HG03571 (cell line): ENCODE measurements around the gene ZNF581.

ENCODE experiments used
- ATAC-seq: cut with Tn5 transposase; IDR thresholded peaks from one replicate; pipeline ENCODE4 v1.9.1; 2021; ENCODE audit not compliant: unreplicated experiment

Gene ZNF581

DNA sequence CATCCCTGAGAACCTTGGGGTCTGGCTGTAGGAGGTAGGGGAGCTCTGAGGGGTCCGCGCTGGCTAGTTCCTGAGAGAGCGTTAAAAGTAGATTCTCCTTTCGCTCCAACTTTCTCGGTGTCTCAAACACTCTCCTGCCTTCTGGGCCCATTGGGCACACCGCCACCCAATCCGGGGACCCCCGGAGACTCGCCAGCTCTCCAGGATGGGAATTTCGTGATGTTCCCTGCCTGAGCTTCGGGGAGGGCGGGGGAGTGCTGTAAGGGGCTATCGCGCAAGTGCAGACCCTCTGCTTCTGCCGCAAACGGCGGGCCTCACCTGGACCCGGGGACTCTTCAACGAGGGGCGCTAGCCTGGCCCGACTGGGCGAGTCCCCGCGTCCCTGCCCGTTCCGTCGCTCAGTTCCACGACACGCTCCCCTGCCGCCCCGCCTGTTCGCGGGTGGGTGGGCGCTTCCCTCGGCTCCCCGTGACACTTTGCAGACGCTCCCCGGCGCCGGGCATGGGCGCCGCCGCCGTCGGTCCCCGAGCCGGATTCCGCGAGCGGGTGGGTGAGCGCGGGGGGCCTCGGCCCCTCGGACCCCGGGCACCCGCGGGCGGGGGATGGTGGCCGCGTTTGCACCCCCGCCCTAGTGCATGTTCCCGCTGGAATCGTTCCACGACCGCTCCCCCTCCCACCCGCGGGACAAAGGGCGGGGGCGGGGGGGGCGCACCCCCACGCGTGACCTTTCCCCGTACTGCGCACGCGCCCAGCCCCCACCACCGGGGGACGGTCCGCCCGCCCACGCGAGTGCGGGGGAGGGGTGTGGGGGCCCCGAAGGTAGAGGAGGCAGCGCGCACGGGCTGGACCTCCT is 4.5 kb downstream of the ZNF581 start, which contains the start of gene CCDC106:
Gene CCDC106 (plus strand): TSS at position 481 of the 853 bp plus-strand sequence. CDS start 835 bp downstream, outside the sequence.
- no peak for ATAC-seq

DNA sequence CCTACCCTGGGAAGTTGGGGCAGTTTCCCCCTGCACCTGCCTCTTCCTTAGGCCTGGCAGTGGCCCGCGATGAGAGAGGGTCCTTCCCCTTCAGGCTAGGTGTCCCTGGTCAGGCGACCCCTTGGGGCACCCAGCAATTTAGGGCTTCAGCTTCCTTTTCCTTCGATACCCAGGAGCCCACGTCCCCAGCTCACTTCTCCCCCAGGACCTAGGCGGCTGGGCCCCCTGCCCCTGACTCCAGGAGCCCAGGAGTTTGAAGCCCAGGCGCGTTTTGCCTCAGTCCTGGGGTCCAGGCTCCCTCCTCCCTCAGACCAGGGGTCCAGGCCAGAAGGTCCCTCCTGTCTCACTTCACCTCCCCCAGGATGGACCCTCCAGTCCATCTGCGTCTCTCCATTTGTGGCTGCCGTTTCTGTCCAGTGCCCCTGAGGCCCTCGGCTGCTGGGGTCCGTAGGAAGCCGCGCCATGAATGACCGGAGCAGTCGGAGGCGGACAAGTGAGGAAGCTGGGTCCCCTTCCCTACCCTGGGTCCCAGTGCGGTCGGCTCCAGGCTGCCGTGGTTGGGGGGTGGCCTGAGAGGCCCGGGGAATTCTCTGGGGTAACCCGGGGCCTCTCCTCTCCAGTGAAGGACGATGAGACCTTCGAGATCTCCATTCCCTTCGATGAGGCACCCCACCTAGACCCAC is 5.3 kb downstream of the ZNF581 start:
- ATAC-seq: no peak

DNA sequence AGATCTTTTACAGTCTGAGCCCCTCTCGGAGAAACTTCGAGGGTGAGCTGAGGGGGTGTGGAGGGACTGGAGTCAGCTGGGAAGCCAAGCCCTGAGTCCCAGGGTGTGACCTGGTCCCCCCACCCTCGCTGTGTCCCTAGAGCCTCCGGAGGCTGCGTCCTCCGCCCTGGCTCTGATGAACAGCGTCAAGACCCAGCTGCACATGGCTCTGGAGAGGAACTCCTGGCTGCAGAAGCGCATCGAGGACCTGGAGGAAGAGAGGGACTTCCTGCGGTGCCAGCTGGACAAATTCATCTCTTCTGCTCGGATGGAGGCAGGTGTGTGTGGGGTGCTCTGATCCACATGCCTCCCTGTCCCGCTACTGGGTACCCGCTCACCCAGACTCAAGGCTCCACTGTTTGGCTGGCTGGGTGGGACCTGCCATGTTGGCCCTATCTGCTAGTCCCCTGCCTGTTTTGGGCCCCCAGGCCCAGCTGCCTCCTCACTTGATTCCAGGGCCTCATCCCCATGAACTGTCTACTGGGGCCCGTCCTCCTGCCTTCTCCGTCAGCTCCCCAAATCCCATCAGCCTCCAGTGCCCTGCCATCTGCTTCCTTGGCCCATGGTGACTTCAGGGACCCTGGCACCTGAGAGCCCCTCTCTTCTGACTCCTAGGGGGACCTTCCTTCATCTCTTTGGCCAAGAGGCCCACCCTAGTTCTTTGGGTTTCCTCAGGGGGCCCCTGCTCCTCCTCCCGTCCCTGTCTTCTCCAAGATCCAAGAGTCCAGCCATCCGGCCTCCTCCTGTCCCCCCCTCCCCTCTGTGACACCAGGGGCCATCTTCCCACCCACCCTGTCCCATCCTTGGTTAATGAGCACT is 6.0 kb downstream of the ZNF581 start:
- ATAC-seq: no peak

DNA sequence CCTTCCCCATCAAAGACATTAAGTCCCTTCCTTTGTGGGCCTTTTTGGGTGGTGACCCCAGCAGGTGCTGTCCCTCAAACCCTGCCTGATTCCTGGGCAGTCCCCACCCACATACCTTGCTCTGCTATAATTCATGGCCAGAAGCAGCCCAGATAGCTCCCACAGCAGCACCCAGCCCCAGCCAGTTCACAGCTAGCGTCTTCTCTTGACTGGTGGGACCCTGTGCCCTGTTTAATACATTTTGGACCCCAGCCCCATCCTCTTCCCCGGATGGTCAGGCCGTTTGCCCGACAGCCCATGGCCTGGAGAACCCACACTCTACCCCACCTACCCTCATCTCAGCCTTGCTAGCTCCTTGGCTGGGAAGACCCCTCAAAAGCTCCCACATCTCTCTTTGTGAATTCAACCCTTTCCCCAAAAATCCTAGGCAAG is 6.7 kb downstream of the ZNF581 start:
- ATAC-seq: no peak

DNA sequence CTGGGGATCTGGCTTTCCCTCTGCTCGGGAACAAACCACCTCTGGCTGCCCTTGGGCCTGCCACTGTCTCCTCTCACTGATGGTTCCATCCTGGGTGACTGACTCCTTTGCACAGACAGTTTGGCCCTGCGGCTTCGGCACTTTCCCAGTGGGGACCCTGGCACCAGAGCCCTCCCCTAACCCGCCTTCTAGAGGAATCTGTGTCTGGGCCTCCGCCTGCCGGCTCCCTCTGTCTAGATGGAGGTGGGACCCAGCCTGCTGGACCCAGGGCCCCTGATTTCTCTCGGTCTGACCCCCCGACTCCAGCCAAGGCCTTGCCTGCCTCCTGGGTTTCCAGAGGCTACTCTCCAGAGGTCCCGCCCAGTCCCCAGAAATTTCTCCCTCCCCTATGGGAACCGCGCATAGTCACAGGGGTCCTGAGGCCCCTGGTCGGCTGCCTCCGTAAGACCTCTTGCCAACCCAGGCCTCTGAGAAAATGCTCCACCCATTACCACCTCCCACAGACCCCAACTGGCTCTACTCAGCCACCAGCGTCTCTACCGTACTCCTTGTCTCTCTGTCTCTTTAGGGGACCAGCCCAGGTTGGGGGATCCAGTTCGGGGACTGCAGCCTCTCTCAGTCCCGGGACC is 7.3 kb downstream of the ZNF581 start:
- ATAC-seq: no peak

DNA sequence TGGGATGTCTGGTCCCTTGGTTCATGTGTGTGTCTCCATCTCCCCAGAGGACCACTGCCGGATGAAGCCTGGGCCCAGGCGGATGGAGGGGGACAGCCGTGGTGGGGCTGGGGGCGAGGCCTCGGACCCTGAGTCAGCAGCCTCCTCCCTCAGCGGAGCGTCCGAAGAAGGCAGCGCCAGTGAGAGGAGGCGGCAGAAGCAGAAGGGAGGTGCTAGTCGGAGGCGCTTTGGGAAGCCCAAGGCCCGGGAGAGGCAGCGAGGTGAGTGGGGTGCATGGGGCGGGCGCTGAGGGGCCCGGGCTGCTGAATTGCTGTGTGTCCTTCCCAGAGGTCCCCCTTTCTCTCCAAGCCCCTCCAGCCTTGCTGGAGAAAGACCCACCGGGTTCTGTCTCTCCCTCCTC is 7.8 kb downstream of the ZNF581 start:
- ATAC-seq: no peak

DNA sequence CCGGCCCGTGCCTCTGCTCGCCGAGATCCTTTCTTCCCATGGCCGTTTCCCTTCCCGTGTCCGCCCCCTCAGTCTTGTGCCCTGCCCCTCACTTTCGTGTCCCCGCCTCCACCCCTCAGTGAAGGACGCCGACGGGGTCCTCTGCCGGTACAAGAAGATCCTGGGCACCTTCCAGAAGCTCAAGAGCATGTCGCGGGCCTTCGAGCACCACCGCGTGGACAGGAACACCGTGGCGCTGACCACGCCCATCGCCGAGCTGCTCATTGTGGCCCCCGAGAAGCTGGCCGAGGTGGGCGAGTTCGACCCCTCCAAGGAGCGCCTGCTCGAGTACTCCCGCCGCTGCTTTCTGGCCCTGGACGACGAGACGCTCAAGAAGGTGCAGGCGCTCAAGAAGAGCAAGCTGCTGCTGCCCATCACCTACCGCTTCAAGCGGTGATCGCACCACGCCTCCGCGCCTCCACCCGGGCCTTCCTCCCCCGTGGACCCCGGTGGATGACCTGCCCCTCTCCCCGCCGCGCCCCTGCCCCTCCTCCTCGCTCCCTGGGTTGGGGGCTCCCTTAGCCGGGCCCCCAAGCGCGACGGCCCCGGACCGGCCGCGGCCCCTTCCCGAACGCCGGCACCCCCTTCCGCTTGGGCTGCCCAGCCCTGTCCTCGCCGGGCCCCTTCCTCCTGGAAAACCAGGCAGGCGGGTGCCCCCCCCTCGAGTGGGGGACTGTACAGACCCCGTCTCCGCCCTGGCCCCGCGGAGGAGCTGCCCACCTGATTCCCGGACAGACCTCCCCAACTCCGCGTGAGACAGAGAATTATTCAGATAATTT is 9.1 kb downstream of the ZNF581 start:
- no peak for ATAC-seq

DNA sequence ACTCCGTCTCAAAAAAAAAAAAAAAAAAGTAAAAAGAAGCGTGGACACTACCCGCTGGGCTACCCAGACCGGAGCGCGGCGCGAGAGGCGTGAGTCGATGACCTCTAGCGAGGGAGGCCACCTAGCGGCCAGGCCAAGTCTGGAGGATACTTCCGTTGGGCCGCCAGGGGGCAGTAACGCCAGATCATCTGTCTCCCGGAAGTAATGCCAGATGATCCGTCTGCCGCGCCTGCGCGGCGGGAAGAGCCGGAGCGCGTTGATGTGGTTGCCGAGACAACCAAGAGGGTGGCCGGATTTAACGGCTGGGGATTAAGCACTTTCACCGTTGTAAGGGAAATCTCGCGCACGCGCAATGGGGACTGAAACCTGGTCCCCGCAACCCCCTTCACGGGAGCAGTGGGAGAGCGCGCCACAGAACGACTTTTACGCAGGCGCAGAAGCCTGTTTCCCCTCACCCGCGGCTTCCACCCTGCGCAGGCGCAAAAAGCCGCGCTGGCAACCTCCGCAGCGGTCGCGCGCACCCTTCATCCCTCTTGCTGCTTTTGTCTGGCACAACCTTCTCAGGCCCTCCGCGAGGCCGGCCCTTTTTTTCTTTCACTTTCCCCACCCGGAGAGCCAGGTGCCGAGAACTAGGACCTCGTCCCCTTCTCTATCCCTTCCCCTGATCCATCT is 10.3 kb downstream of the ZNF581 start:
- peak; percentile 35 for ATAC-seq

DNA sequence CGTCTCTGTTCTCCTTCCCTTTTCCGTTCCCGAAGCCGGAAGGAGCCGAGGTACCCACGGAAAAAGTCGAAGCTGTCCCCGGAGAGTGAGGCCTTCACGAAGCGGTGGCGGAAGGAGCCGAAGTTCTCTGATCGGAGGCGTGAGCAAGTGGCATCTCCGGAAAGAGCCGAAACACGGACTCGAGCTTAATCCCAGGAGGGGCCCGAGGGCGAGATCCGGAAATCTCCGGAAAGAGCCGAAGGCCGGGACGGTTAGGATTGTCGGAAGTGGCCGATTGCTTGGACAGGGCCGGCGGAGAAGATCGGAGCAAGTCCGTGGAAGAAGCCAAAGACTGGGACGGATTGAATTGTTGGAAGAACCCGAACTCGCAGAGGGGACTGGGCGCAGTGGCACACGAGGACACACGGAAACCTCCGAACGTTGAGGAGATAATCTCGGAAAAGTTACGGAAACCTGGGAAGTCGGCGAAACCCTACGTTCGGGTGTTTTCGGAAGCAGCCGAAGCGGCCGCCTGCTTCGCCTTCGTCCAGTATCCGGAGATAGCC is 10.9 kb downstream of the ZNF581 start:
- ATAC-seq: peak; percentile 56

DNA sequence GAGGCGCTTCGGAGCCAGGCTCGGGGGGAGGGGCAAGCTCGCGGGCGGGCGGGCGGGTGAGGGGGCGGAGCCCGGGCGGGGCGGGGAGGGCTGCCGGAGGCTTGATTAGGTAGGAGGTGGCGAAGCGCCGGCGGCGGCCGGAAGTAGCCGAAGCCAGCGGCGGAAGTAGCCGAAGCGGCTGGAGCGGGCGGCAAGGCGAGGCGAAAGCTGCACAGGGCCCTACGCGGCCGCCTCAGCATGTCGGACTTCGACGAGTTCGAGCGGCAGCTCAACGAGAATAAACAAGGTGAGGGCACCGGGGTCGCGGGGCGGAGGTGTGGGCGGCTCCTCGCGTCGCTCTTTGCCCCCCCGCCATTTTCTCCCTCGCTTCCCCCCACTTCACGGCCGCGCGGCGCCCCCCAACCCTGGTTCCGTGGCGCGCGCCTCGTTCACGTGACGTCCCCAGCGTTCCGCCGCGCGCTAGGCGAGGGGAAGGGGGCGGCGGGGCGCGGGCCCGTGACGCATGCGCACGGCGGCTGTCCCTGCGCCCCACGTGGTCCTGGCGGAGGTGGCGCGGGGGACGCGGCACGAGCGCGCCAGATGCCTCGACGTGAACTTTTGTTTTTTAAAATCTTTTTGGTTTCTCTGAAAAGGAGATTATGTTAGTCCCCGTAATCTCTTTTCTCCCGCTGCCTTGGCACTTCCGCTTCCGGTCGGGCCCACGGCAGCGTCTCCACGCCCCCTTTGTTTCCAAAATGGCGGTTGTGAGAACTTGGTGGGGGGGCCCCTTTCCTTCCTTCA is 11.6 kb downstream of the ZNF581 start, which contains the start of gene U2AF2:
Gene U2AF2 (plus strand): TSS at position 168 of the 780 bp plus-strand sequence. CDS start 70 bp downstream, at position 238.
- peak; percentile 29 for ATAC-seq

DNA sequence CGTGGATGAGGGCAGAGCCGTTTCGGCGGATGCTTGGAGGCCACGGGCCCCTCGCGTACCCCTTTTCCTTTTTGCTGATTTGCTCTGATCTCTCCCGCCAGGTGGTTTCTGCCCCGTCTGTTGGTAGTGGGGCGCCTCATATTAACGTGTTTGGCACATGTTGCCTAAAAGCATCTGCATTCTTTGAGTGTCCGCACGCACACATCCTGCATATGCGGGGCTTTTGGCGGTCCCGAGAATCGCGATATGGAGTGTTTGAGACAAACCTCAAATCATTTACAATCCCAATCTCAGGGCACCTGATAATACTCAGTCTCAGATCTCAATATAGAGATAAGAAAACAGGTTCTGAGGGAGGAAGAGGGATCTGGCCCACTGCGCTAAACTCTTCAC is 12.2 kb downstream of the ZNF581 start:
- ATAC-seq: no peak

DNA sequence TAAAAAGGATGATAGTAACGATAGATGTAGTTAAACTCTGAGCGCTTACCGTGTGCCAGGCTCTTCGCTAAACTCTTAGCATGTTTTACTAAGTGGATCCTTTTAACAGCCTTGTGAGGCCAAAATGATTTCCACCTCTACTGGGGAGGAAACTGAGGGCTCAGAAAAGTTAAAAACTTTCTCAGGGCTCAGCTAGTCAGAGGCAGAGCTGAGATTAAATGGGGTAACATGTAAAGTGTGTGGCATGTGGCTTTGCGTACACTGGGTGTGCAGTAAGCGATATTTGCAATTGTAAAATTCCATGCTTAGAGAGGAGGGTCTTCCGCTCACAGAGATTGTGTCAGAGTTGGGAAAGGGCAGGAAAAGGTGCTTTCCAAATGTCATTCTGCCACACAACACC is 13.1 kb downstream of the ZNF581 start:
- ATAC-seq: no peak

DNA sequence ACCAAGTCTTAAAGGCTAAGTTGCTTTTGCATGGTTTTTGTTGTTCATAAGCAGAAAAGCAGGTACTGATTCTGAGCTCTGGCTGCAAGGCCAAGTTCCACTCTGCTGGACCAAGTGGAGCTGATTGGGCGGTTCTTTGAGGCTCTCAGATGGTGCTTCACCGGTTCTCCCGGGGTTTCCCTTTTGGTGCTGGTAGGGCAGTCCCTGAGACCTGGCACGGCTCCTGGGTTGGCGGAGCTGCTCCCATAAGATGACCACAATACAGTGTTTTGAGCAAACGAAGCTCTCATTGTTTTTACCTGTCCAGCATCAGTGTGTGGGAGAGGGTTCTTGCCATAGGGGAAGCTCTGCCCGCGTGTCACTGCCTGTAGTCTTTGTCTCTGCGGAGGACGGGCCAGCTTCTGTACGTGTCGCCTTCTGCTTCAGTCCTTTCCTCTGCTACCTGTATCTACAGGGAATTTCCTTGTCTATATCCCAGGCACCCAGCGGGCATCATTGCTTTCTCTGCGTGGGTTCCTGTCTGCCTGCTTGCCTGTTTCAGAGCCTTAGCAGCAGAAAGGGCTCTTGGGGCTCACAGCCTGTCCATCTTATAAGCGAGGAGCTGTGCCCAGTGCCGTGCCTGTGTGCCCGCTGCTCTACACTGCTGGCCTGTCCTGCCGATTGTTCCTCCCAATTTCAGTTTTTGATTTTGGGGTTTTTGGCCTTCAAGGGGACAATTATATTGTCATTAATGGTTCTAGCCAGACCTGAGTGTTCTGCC is 13.7 kb downstream of the ZNF581 start:
- ATAC-seq: no peak

DNA sequence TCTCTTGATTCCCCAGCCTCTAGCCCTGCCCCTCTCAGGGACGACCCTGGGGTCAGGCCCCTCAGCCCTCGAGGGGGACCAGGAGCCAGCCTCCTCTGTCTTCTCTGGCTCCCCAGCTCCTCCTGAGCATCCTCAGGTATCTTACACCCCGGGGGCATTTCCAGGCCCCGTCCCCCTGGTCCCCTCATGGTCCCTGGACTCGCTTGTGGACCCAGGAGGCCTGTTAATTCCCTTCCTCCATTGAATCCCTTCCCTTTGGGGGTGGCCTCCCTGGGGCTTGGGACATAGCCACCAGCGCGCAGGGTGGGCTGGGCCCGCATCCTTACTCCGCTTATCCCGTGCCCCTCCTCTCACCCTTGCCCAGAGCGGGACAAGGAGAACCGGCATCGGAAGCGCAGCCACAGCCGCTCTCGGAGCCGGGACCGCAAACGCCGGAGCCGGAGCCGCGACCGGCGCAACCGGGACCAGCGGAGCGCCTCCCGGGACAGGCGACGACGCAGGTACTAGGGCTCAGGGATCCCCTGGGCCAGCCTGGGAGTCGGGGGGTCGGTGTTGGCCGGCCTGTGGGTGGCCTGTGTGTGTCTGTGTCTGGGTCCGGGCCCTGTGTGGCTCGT is 15.5 kb downstream of the ZNF581 start:
- ATAC-seq: no peak

DNA sequence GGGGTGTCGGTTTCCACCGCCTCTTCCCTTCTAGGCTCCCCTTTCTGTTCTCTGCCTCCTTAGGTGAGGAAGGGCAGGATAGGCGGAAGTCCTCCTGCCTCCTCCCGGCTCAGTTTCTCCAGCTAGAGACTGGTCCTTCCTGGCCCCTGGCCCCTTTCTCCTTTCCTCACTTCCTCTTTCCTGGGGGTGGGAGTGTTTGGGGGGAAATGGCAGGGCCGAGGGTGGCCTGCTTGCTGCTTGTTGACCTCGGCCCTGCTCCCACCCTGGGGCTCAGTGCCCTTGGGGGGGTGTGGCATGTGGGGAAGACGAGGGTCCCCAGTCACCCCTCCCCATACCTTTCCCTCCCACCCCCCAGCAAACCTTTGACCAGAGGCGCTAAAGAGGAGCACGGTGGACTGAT is 16.4 kb downstream of the ZNF581 start:
- ATAC-seq: no peak

DNA sequence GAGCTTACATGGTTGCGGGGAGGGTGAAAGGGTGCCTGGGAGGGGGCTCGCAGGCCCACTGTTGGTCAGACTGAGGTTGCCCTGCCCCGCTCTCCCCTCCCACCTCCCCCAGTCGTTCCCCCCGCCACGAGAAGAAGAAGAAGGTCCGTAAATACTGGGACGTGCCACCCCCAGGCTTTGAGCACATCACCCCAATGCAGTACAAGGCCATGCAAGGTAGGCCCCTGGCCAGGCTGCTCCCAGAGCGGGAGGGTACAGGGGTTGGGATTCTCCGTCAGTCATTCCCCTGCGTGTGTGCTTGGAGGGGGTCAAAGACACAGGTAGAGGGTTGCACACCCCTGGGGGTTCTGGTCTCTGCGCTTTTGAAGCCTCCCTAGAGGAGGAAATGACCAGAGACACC is 17.0 kb downstream of the ZNF581 start:
- ATAC-seq: no peak

DNA sequence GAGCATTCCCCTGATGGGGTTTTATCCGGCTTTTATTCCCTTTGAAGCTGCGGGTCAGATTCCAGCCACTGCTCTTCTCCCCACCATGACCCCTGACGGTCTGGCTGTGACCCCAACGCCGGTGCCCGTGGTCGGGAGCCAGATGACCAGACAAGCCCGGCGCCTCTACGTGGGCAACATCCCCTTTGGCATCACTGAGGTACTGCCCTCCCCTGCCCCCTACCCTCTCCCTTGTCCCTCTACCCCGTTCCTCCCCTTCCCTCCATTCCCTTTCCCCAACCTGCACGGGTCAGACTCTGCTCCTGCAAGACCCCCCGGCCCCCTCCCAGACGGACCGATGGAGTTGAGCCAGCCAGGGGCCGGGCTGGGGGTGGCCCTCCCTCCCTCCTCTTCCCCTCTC is 17.5 kb downstream of the ZNF581 start:
- no peak for ATAC-seq
